ENCODE results near the gene LEKR1.

- no peak for TF ChIP-seq EZH2 (IDR thresholded peaks at IDR 0.05)
- no peak for TF ChIP-seq POLR2AphosphoS5 (IDR thresholded peaks at IDR 0.05; ENCODE audit: borderline replicate concordance, low read depth, low read length)
- no peak for TF ChIP-seq FOXP2 (optimal IDR thresholded peaks at IDR 0.05; ENCODE audit: control extremely low read depth, extremely low read length, insufficient read depth)
These were observed 245.8 kb downstream of the LEKR1 start for GRCh38 chr3:157071744-157072525.

Measured in SK-N-MC (cell line).